Peyer's patch (tissue), 4 donors: ENCODE results near the gene HACD2.

ENCODE experiments used
- CTCF ChIP-seq, 6 experiments: fragments of 450-650 bp in 4 of 6; fragments of 200-600 bp in 2 of 6; sonication (generic) in 1 of 6; IDR thresholded peaks; one replicate each; pipeline ENCODE4 v1.5.1; 2017 to 2019; ENCODE audit warnings: antibody characterized with exemption in 6 of 6, mild to moderate bottlenecking in 3 of 6, moderate library complexity in 1 of 6
- POLR2A ChIP-seq, 2 donors: fragments of 450-650 bp; IDR thresholded peaks; one replicate each; pipeline ENCODE4 v1.5.1; 2017; ENCODE audit warnings: antibody characterized with exemption in 2 of 2, mild to moderate bottlenecking in 2 of 2, moderate library complexity in 2 of 2

- no peak for TF ChIP-seq CTCF (IDR thresholded peaks at IDR 0.05)
- no peak for TF ChIP-seq POLR2A (IDR thresholded peaks at IDR 0.05)
Observed at GRCh38 chr3:123521179-123521969, 63.5 kb downstream of the HACD2 start.
